A549 (cell line): ENCODE measurements around the gene SEC14L3. TPM values are rescaled to one million over a fixed set of nuclear protein-coding genes. Genes with fewer than 3 reads are reported as not detected.

Source experiments
- ATAC-seq, 2 experiments: fragments of 200-7000 bp in 1 of 2; fragments of >200 bp in 1 of 2; cut with Nextera tagmentation in 1 of 2; cut with Tn5 transposase in 1 of 2; 3 replicates each; pipeline versions ENCODE4 v1.8.0 to v1.9.1; 2018 to 2020; ENCODE audit warnings: mild to moderate bottlenecking in 1 of 2, moderate library complexity in 1 of 2
- CTCF ChIA-PET: fragments of 300-600 bp; sonication (Branson Sonifier 250); formaldehyde crosslinking; extraction: SDS; loops from one replicate; lab custom pipeline; 2021; ENCODE audit warnings: antibody characterized with exemption, inconsistent platforms; lab: Yijun Ruan, JAX
- POLR2A ChIA-PET: fragments of 350-600 bp; formaldehyde crosslinking; extraction: SDS; loops from one replicate; lab custom pipeline; 2021; ENCODE audit warnings: antibody characterized with exemption, inconsistent platforms; lab: Yijun Ruan, JAX
- DNase-seq, 2 experiments: peaks; one replicate each; pipeline versions ENCODE4 v3.0.0 to v3.0.0-alpha.2; 2011 to 2016; ENCODE audit warnings: low read depth in 1 of 2, low spot score in 1 of 2
- FAIRE-seq: peaks from 2 replicates; lab custom pipeline; 2011; peaks lifted over from hg19 to GRCh38; lab: Jason Lieb, UNC
- H3K27ac ChIP-seq, 2 experiments: fragments of >200 bp; sonication (Bioruptor Twin); formaldehyde crosslinking; 3 replicates each; pipeline ENCODE4 v1.5.1; 2016 to 2017
- H3K4me1 ChIP-seq: fragments of >200 bp; sonication (Bioruptor Twin); formaldehyde crosslinking; 3 replicates; pipeline ENCODE4 v1.6.1; 2016
- H3K4me2 ChIP-seq: fragments of >200 bp; sonication (Bioruptor Twin); formaldehyde crosslinking; 3 replicates; pipeline ENCODE4 v1.6.1; 2016
- H3K4me3 ChIP-seq: fragments of >200 bp; sonication (Bioruptor Twin); formaldehyde crosslinking; 3 replicates; pipeline ENCODE4 v1.5.1; 2016
- H3K9me3 ChIP-seq: fragments of >200 bp; sonication (Bioruptor Twin); formaldehyde crosslinking; 3 replicates; pipeline ENCODE4 v1.6.1; 2016
- CEBPB ChIP-seq, 2 experiments: fragments of >200 bp in 1 of 2; sonication (Bioruptor Twin) in 1 of 2; formaldehyde crosslinking in 1 of 2; IDR thresholded peaks; 2 replicates each; pipeline ENCODE4 v1.6.1; 2012 to 2016
- CHD2 ChIP-seq: fragments of 150-350 bp; IDR thresholded peaks from 2 replicates; pipeline ENCODE4 v1.6.1; 2014; ENCODE audit warnings: low read length; ENCODE audit not compliant: partially characterized antibody
- EHF ChIP-seq: fragments of 250-450 bp; sonication (Bioruptor Pico); IDR thresholded peaks from 2 replicates; pipeline ENCODE4 v1.5.0; 2020; ENCODE audit warnings: mild to moderate bottlenecking
- EHMT2 ChIP-seq: fragments of 200-600 bp; sonication (generic); IDR thresholded peaks from 2 replicates; pipeline ENCODE4 v1.6.1; 2016; ENCODE audit warnings: antibody characterized with exemption, low read depth, mild to moderate bottlenecking, moderate library complexity
- ESRRA ChIP-seq: fragments of 150-350 bp; IDR thresholded peaks from 2 replicates; pipeline ENCODE4 v1.6.1; 2014; ENCODE audit warnings: mild to moderate bottlenecking, low read length, borderline replicate concordance
- FOSL2 ChIP-seq, 2 experiments: fragments of 450-650 bp in 1 of 2; fragments of >200 bp in 1 of 2; sonication (Bioruptor Twin) in 1 of 2; formaldehyde crosslinking; IDR thresholded peaks; 2 replicates each; pipeline versions ENCODE4 v1.5.0 to v1.6.1; 2016 to 2020; ENCODE audit warnings: mild to moderate bottlenecking in 1 of 2, moderate library complexity in 1 of 2
- FOXS1 ChIP-seq: fragments of 250-450 bp; sonication (Bioruptor Pico); IDR thresholded peaks from 2 replicates; pipeline ENCODE4 v1.5.0; 2020; ENCODE audit warnings: mild to moderate bottlenecking, moderate library complexity
- HOXA7 ChIP-seq: fragments of 250-450 bp; sonication (Bioruptor Pico); IDR thresholded peaks from 2 replicates; pipeline ENCODE4 v1.5.0; 2020; ENCODE audit warnings: mild to moderate bottlenecking, moderate library complexity
- JUNB ChIP-seq: fragments of >200 bp; sonication (Bioruptor Twin); formaldehyde crosslinking; IDR thresholded peaks from 2 replicates; pipeline ENCODE4 v1.6.1; 2016
- KDM1A ChIP-seq: fragments of 200-600 bp; sonication (generic); IDR thresholded peaks from 2 replicates; pipeline ENCODE4 v1.6.1; 2016; ENCODE audit warnings: low read depth, mild to moderate bottlenecking
- MAZ ChIP-seq: fragments of 150-350 bp; IDR thresholded peaks from 2 replicates; pipeline ENCODE4 v1.6.1; 2014; ENCODE audit warnings: antibody characterized with exemption, low read depth, low read length, borderline replicate concordance
- NFE2L2 ChIP-seq: fragments of 150-350 bp; conservative IDR thresholded peaks from 2 replicates; pipeline ENCODE4 v1.6.1; 2014; ENCODE audit warnings: low read length
- POLR2AphosphoS2 ChIP-seq: conservative IDR thresholded peaks from 2 replicates; pipeline ENCODE4 v1.6.1; 2012; ENCODE audit warnings: low read length, improper control_type of control experiment, inconsistent platforms
- RAD21 ChIP-seq, 2 experiments: fragments of >200 bp in 1 of 2; sonication (Bioruptor Twin) in 1 of 2; formaldehyde crosslinking in 1 of 2; IDR thresholded peaks in 1 of 2; conservative IDR thresholded peaks in 1 of 2; 2 replicates in 1 of 2; 3 replicates in 1 of 2; pipeline ENCODE4 v1.6.1; 2012 to 2018; ENCODE audit warnings: inconsistent platforms in 1 of 2
- RARB ChIP-seq: fragments of 250-450 bp; sonication (Bioruptor Pico); IDR thresholded peaks from 2 replicates; pipeline ENCODE4 v1.8.0; 2021; ENCODE audit warnings: mild to moderate bottlenecking, moderate library complexity
- SREBF2 ChIP-seq: fragments of 450-650 bp; IDR thresholded peaks from 2 replicates; pipeline ENCODE4 v1.6.1; 2014; ENCODE audit warnings: mild to moderate bottlenecking, moderate library complexity
- TFCP2L1 ChIP-seq: fragments of 250-450 bp; sonication (Bioruptor Pico); IDR thresholded peaks from 2 replicates; pipeline ENCODE4 v1.5.0; 2021; ENCODE audit warnings: mild to moderate bottlenecking
- ZNF302 ChIP-seq: fragments of 250-450 bp; sonication (Bioruptor Pico); IDR thresholded peaks from 2 replicates; pipeline ENCODE4 v1.9.0; 2021; ENCODE audit warnings: inconsistent platforms, mild to moderate bottlenecking, moderate library complexity
- WGBS: methylation state at CpG from one replicate; pipeline ENCODE4 v1.1.6; 2017; ENCODE audit errors: missing lambda C conversion rate; 5-methylcytosine and 5-hydroxymethylcytosine counted together
- polyA plus RNA-seq, 4 experiments: library from polyadenylated mRNA; depleted of rRNA in 3 of 4; stranded (reverse); fragments of >200 nt; fragmentation: RNase III in 1 of 4; extraction: RNeasy Plus Mini Kit Qiagen cat#74134 plus additional on column Dnase treatment in 1 of 4; gene quantifications; 2 replicates in 3 of 4; 3 replicates in 1 of 4; pipeline ENCODE4 v1.2.3, GENCODE V29; 2011 to 2017
- TF ChIP-seq, protein P1 (sequence below): fragments of 150-350 bp; IDR thresholded peaks from 2 replicates; pipeline ENCODE4 v1.6.1; 2014; ENCODE audit warnings: low read depth, mild to moderate bottlenecking, low read length
- TF ChIP-seq, protein P2 (sequence below): IDR thresholded peaks from 2 replicates; pipeline ENCODE4 v1.6.1; 2012
- TF ChIP-seq, protein P3 (sequence below): fragments of >200 bp; sonication (Bioruptor Twin); formaldehyde crosslinking; IDR thresholded peaks from 3 replicates; pipeline ENCODE4 v1.5.1; 2016
- TF ChIP-seq, protein P4 (sequence below): IDR thresholded peaks from 2 replicates; pipeline ENCODE4 v1.6.1; 2012
- TF ChIP-seq, protein P5 (sequence below): fragments of >200 bp; sonication (Bioruptor Twin); formaldehyde crosslinking; IDR thresholded peaks from 3 replicates; pipeline ENCODE4 v1.6.1; 2016

The SEC14L3 gene
- polyA plus RNA-seq, 2 of the 4 experiments (the other 2 are of a cell fraction) = 0.04 TPM; not detected in 1

DNA sequence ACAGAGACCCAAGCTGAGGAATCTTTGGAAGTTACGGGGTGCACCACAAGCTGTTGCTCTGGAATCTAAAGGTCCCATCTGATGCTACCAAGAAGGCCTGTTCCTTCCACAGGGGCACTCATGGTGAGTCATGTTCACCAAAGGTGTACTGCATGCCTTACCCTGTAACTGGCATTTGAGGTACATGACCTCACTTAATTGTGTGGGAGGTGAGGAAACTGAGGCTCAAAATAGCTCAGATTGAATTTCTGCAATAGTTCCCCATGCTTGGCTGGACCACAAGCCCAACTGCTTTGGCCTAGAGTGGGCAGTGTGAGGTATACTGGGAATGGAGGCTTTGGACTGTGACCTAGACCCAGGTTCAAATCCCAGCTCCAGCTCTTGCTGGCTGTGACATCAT lies 38.0 kb downstream of the SEC14L3 start (continued):
- TF ChIP-seq CEBPB (IDR thresholded peaks at IDR 0.05) = no peak

DNA sequence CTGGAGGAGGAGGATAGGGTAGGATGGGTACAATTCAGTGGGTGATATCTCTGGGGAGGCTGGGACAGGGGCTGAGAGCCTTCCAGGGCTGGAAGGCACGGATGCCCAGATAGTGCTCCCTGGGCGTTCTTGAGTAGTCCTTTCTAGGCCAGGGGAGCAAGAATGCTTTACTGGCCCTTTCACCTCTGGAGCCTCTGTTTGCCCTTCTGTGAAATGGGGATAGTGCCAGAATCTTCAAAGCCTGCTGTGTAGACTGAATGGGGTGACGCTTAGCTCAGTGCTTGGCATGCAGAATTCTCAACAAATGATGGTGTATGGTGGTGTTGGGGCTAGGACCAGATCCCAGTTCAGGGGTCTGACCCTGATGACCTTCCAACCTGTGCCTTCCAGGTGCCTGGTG lies 38.6 kb downstream of the SEC14L3 start:
- H3K9me3 ChIP-seq = no peaks in the 10 kb centered on the region
- ChIA-PET POLR2A (no interaction called here), CTCF (interaction anchor here (0.6 to 2.6 kb wide), 6 partner anchors 12 to 145 kb away, joined by 3 to 8 read pairs (median 5); partner anchors contain the start of gene SEC14L2)
- no peak overlapping the region for H3K4me3 ChIP-seq
- H3K27ac ChIP-seq = no peak overlapping the region
- WGBS = 83% methylated on average over 3 of the region's 3 CpGs
- no peak for DNase-seq
- ATAC-seq = no peak
- H3K4me2 ChIP-seq = no peak overlapping the region
- TF ChIP-seq ZNF302 (CRISPR knock-in tag) = no peak
- no peak for FAIRE-seq
- H3K4me1 ChIP-seq = no peaks in the 10 kb centered on the region

DNA sequence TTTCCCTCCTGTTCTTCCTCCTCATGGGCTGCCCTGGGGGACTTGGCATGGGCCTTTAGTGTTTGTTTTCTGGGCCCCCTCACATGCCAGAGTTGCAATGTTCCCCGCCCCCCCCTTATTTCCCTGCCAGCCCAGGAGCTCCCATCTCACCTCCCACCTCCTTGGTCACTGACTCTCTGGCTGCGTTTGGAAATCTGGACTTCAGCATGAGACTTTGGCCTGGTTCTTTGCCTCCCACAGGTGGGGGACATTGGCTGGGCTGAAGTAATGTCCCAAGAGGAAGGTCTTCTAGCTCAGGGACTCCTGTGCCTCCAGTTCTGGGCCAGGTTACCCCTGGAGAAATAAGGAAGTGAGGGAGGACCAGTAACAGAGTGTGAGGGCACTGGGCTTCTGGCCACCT lies 39.3 kb downstream of the SEC14L3 start:
- no peak overlapping the region for H3K4me2 ChIP-seq
- POLR2A ChIA-PET = no interaction called here
- H3K9me3 ChIP-seq = no peaks in the 10 kb centered on the region
- no peak for ATAC-seq
- TF ChIP-seq CHD2 = no peak
- TF ChIP-seq EHF (CRISPR knock-in tag) = no peak
- TF ChIP-seq NFE2L2 = no peak
- TF ChIP-seq, protein P1, sequence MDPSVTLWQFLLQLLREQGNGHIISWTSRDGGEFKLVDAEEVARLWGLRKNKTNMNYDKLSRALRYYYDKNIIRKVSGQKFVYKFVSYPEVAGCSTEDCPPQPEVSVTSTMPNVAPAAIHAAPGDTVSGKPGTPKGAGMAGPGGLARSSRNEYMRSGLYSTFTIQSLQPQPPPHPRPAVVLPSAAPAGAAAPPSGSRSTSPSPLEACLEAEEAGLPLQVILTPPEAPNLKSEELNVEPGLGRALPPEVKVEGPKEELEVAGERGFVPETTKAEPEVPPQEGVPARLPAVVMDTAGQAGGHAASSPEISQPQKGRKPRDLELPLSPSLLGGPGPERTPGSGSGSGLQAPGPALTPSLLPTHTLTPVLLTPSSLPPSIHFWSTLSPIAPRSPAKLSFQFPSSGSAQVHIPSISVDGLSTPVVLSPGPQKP = no peak
- no peak for TF ChIP-seq CEBPB (IDR thresholded peaks at IDR 0.05)
- TF ChIP-seq, protein P2, sequence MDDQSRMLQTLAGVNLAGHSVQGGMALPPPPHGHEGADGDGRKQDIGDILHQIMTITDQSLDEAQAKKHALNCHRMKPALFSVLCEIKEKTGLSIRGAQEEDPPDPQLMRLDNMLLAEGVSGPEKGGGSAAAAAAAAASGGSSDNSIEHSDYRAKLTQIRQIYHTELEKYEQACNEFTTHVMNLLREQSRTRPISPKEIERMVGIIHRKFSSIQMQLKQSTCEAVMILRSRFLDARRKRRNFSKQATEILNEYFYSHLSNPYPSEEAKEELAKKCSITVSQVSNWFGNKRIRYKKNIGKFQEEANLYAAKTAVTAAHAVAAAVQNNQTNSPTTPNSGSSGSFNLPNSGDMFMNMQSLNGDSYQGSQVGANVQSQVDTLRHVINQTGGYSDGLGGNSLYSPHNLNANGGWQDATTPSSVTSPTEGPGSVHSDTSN = no peak
- TF ChIP-seq POLR2AphosphoS2 = no peak
- TF ChIP-seq, protein P3, sequence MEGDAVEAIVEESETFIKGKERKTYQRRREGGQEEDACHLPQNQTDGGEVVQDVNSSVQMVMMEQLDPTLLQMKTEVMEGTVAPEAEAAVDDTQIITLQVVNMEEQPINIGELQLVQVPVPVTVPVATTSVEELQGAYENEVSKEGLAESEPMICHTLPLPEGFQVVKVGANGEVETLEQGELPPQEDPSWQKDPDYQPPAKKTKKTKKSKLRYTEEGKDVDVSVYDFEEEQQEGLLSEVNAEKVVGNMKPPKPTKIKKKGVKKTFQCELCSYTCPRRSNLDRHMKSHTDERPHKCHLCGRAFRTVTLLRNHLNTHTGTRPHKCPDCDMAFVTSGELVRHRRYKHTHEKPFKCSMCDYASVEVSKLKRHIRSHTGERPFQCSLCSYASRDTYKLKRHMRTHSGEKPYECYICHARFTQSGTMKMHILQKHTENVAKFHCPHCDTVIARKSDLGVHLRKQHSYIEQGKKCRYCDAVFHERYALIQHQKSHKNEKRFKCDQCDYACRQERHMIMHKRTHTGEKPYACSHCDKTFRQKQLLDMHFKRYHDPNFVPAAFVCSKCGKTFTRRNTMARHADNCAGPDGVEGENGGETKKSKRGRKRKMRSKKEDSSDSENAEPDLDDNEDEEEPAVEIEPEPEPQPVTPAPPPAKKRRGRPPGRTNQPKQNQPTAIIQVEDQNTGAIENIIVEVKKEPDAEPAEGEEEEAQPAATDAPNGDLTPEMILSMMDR = no peak
- no peak for TF ChIP-seq RARB (CRISPR knock-in tag)
- TF ChIP-seq FOXS1 (CRISPR knock-in tag) = no peak
- TF ChIP-seq KDM1A = no peak
- no peak for TF ChIP-seq EHMT2
- TF ChIP-seq HOXA7 (CRISPR knock-in tag) = no peak
- no peak for TF ChIP-seq TFCP2L1 (CRISPR knock-in tag)
- H3K4me3 ChIP-seq = no peak overlapping the region
- H3K27ac ChIP-seq = no peak overlapping the region
- DNase-seq = no peak
- WGBS = 58% methylated on average over 2 of the region's 2 CpGs
- no peaks in the 10 kb centered on the region for H3K4me1 ChIP-seq
- FAIRE-seq = no peak
- CTCF ChIA-PET = interaction anchor here (2.6 kb wide), 1 partner anchor 13 kb away, joined by 8 read pairs; no protein-coding TSS in a partner anchor

DNA sequence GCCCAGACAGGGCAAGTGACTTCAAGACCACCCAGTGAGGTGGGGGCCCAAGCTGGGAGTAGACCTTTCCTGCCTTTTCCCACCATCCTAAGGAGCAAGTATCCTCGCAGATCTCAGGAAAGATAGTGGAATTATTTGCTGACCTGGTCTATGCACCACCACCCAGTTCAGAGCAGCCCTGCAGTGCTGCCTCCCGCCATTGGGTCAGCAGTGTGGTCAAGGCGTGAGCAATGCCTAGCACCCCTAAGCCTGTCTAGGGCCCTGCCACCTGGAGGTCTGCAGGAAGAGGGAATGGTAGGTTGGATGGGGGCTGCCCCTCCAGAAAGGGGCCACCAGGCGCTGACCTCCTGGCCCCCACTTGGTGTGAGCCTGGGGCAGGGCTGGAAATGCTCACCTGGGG lies 39.7 kb downstream of the SEC14L3 start:
- ChIA-PET CTCF (interaction anchor here (2.6 kb wide), 1 partner anchor 13 kb away, joined by 8 read pairs; no protein-coding TSS in a partner anchor), POLR2A (no interaction called here)
- Histone ChIP-seq H3K9me3 (no peaks in the 10 kb centered on the region), H3K4me3 (no peak overlapping the region), H3K27ac (no peak overlapping the region), H3K4me1 (no peaks in the 10 kb centered on the region), H3K4me2 (no peak overlapping the region)
- no peak for ATAC-seq
- 100% methylated on average over 2 of the region's 4 CpGs for WGBS
- DNase-seq = no peak
- FAIRE-seq = no peak
- TF ChIP-seq SREBF2 (no peak), RAD21 (conservative IDR thresholded peaks at IDR 0.05 in 1 of 2, IDR thresholded peaks at IDR 0.05 in 1 of 2) (no peak), ESRRA (no peak), JUNB (no peak), MAZ (no peak), NFE2L2 (no peak), RARB (CRISPR knock-in tag) (no peak), FOSL2 (IDR thresholded peaks at IDR 0.05) (no peak), FOSL2 (CRISPR knock-in tag; IDR thresholded peaks at IDR 0.05) (no peak)
- TF ChIP-seq, protein P4, sequence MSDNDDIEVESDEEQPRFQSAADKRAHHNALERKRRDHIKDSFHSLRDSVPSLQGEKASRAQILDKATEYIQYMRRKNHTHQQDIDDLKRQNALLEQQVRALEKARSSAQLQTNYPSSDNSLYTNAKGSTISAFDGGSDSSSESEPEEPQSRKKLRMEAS = no peak
- TF ChIP-seq, protein P5, sequence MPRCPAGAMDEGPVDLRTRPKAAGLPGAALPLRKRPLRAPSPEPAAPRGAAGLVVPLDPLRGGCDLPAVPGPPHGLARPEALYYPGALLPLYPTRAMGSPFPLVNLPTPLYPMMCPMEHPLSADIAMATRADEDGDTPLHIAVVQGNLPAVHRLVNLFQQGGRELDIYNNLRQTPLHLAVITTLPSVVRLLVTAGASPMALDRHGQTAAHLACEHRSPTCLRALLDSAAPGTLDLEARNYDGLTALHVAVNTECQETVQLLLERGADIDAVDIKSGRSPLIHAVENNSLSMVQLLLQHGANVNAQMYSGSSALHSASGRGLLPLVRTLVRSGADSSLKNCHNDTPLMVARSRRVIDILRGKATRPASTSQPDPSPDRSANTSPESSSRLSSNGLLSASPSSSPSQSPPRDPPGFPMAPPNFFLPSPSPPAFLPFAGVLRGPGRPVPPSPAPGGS = no peak
- TF ChIP-seq, protein P1 = no peak
